ENCODE results near the gene KRT76.
"Not testable (repeated sequence)": the region's sequence is repeated elsewhere in the genome, so short reads cannot be mapped to it uniquely, and the experiment has no call there.

DNA sequence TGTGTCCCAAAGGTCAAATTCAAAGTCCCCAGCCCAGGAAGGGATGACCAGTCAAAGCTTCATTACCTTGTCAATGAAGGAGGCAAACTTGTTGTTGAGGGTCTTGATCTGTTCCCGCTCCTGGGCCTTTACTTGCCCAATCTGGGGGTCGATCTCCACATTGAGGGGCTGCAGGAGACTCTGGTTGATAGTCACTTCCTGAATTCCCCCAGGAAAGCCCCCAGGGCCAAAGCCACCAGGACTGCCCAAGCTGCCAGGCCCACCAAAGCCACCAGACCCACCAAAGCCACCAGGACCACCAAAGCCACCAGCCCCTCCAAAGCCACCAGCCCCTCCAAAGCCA, 18.2 kb upstream of the KRT76 start:
- not testable (repeated sequence) for TF ChIP-seq CTBP1 (IDR thresholded peaks at IDR 0.05; ENCODE audit: borderline replicate concordance); PKNOX1 (IDR thresholded peaks at IDR 0.05); NFRKB (IDR thresholded peaks at IDR 0.05); TARDBP (IDR thresholded peaks at IDR 0.05); ARNT (IDR thresholded peaks at IDR 0.05)

Measured in HEK293T (cell line).